Neutrophil (primary cell): ENCODE measurements around the gene C15orf62.

Source experiments
- H3K27ac ChIP-seq: fragments of 200-600 bp; sonication (generic); 2 replicates; pipeline ENCODE4 v1.5.1; 2016; ENCODE audit warnings: mild to moderate bottlenecking, moderate library complexity
- H3K27me3 ChIP-seq: fragments of 200-600 bp; sonication (generic); 2 replicates; pipeline ENCODE4 v1.6.0; 2016; ENCODE audit warnings: mild to moderate bottlenecking
- H3K36me3 ChIP-seq: fragments of 200-600 bp; sonication (generic); 2 replicates; pipeline ENCODE4 v1.5.1; 2017
- H3K4me1 ChIP-seq, 2 experiments: fragments of 200-600 bp in 1 of 2; sonication (generic) in 1 of 2; 1 replicate in 1 of 2; 2 replicates in 1 of 2; pipeline versions ENCODE4 v1.5.1 to v1.6.1; 2013 to 2016; ENCODE audit warnings: low read depth in 1 of 2, low read length in 1 of 2, mild to moderate bottlenecking in 1 of 2, moderate library complexity in 1 of 2; ENCODE audit not compliant: control insufficient read depth in 1 of 2, insufficient read depth in 1 of 2
- H3K4me3 ChIP-seq, 2 experiments: fragments of 200-600 bp in 1 of 2; sonication (generic) in 1 of 2; 1 replicate in 1 of 2; 2 replicates in 1 of 2; pipeline ENCODE4 v1.5.1; 2013 to 2016; ENCODE audit warnings: low read depth in 1 of 2, low read length in 1 of 2, mild to moderate bottlenecking in 1 of 2, moderate library complexity in 1 of 2
- H3K9me3 ChIP-seq: fragments of 200-600 bp; sonication (generic); 2 replicates; pipeline ENCODE4 v1.5.1; 2016
- TF ChIP-seq, protein P1 (sequence below): fragments of 200-600 bp; sonication (generic); IDR thresholded peaks from 2 replicates; pipeline ENCODE4 v1.5.1; 2016; ENCODE audit warnings: antibody characterized with exemption

C15orf62 gene

GRCh38 chr15:40750885-40751284 lies 18.9 kb upstream of the C15orf62 start:
- H3K27ac ChIP-seq = no peak overlapping the region
- H3K27me3 ChIP-seq = no peaks in the 10 kb centered on the region
- H3K4me3 ChIP-seq = no peak overlapping the region
- peaks cover 24 to 30% of the 10 kb centered on the region in 2 experiments for H3K4me1 ChIP-seq
- H3K36me3 ChIP-seq = peaks cover 14% of the 10 kb centered on the region
- TF ChIP-seq, protein P1, sequence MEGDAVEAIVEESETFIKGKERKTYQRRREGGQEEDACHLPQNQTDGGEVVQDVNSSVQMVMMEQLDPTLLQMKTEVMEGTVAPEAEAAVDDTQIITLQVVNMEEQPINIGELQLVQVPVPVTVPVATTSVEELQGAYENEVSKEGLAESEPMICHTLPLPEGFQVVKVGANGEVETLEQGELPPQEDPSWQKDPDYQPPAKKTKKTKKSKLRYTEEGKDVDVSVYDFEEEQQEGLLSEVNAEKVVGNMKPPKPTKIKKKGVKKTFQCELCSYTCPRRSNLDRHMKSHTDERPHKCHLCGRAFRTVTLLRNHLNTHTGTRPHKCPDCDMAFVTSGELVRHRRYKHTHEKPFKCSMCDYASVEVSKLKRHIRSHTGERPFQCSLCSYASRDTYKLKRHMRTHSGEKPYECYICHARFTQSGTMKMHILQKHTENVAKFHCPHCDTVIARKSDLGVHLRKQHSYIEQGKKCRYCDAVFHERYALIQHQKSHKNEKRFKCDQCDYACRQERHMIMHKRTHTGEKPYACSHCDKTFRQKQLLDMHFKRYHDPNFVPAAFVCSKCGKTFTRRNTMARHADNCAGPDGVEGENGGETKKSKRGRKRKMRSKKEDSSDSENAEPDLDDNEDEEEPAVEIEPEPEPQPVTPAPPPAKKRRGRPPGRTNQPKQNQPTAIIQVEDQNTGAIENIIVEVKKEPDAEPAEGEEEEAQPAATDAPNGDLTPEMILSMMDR = no peak
- H3K9me3 ChIP-seq = no peaks in the 10 kb centered on the region

DNA sequence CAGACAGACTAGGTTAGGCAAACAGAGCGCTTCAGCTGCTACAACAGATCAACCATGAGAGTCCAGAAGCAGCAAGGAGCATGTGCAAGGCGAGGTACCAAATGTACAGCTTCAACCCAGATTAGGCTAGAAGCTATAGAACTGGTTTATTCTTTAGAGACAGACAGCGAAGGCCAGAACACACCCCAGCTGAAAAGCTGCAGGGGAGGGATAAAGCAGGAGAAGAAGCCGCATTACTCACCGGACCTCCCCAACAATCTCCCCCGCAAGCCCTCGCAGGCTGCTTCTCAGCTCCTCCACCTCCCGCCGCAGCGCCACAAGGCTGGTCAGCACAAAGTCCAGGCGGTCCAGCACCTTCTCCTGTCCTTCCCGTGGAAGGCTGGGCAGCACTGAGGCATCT lies 18.0 kb upstream of the C15orf62 start:
- H3K27me3 ChIP-seq = no peaks in the 10 kb centered on the region
- no peak overlapping the region for H3K27ac ChIP-seq
- peaks cover 14% of the 10 kb centered on the region for H3K36me3 ChIP-seq
- H3K9me3 ChIP-seq = no peaks in the 10 kb centered on the region
- H3K4me3 ChIP-seq = no peak overlapping the region
- peaks cover 24 to 29% of the 10 kb centered on the region in 2 experiments for H3K4me1 ChIP-seq
- TF ChIP-seq, protein P1 = no peak

DNA sequence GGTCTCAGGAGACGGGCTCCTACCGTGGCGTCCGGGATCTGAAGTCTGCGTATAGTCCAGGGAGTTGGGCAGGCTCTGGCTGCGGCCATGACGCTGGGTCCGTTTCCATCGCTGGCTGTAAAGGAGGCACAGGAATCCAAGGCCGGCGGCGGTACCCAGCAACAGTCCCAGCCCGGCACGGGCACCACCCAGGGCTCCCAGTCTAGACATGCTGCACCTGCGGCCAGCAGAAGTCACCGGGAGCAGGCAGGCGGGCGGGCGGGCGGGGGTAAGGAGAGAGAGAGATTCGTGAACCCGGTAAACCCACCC lies 15.3 kb upstream of the C15orf62 start:
- Histone ChIP-seq H3K27ac (peak overlapping the region; percentile 52), H3K36me3 (peaks cover 14% of the 10 kb centered on the region), H3K4me1 (peaks cover 16% of the 10 kb centered on the region in 2 experiments), H3K4me3 (peak overlapping the region; percentile 68 to 82), H3K9me3 (no peaks in the 10 kb centered on the region), H3K27me3 (no peaks in the 10 kb centered on the region)
- TF ChIP-seq, protein P1 = no peak

GRCh38 chr15:40754883-40755811 lies 14.6 kb upstream of the C15orf62 start, which contains the start of gene RMDN3:
RMDN3 (minus strand) TSS chr15:40755254; CDS start chr15:40754783, 471 bp downstream.
- H3K36me3 ChIP-seq = peaks cover 14% of the 10 kb centered on the region
- no peaks in the 10 kb centered on the region for H3K27me3 ChIP-seq
- no peaks in the 10 kb centered on the region for H3K9me3 ChIP-seq
- peak within 1 kb of the TSS; percentile 68 to 82 for H3K4me3 ChIP-seq
- H3K4me1 ChIP-seq = peaks cover 16% of the 10 kb centered on the region in 2 experiments
- H3K27ac ChIP-seq = peak within 1 kb of the TSS; percentile 52
- TF ChIP-seq, protein P1 = peak; percentile 49

GRCh38 chr15:40755812-40756208 lies 14.0 kb upstream of the C15orf62 start:
- Histone ChIP-seq H3K9me3 (no peaks in the 10 kb centered on the region), H3K36me3 (peaks cover 8% of the 10 kb centered on the region), H3K4me1 (peaks cover 16% of the 10 kb centered on the region in 2 experiments), H3K4me3 (peak overlapping the region; percentile 68 to 82), H3K27me3 (no peaks in the 10 kb centered on the region), H3K27ac (peak overlapping the region; percentile 52)
- TF ChIP-seq, protein P1 = no peak
